GM12864 (cell line): ENCODE results near the gene PCNT.

Experiments
- DNase-seq: peaks from one replicate; pipeline ENCODE4 v3.0.0-alpha.2; 2011; ENCODE audit warnings: low read depth
- H3K4me3 ChIP-seq: 2 replicates; pipeline ENCODE4 v1.5.1; 2011; ENCODE audit warnings: mild to moderate bottlenecking, low read depth, low read length, control low read depth
- TF ChIP-seq, protein P1 (sequence below): IDR thresholded peaks from 2 replicates; pipeline ENCODE4 v1.5.1; 2011; ENCODE audit warnings: low read depth, mild to moderate bottlenecking, moderate library complexity, low read length, control low read depth, inconsistent platforms; ENCODE audit errors: missing control alignments

The PCNT gene

GRCh38 chr21:46351476-46352163 is 27.7 kb downstream of the PCNT start:
- TF ChIP-seq, protein P1, sequence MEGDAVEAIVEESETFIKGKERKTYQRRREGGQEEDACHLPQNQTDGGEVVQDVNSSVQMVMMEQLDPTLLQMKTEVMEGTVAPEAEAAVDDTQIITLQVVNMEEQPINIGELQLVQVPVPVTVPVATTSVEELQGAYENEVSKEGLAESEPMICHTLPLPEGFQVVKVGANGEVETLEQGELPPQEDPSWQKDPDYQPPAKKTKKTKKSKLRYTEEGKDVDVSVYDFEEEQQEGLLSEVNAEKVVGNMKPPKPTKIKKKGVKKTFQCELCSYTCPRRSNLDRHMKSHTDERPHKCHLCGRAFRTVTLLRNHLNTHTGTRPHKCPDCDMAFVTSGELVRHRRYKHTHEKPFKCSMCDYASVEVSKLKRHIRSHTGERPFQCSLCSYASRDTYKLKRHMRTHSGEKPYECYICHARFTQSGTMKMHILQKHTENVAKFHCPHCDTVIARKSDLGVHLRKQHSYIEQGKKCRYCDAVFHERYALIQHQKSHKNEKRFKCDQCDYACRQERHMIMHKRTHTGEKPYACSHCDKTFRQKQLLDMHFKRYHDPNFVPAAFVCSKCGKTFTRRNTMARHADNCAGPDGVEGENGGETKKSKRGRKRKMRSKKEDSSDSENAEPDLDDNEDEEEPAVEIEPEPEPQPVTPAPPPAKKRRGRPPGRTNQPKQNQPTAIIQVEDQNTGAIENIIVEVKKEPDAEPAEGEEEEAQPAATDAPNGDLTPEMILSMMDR, result no peak
- no peak for DNase-seq
- no peak overlapping the region for H3K4me3 ChIP-seq

GRCh38 chr21:46352164-46352515 is 28.2 kb downstream of the PCNT start:
- TF ChIP-seq, protein P1, result no peak
- no peak overlapping the region for H3K4me3 ChIP-seq
- no peak for DNase-seq

- TF ChIP-seq, protein P1, result no peak
- no peak for DNase-seq
- no peak overlapping the region for H3K4me3 ChIP-seq
Measured at GRCh38 chr21:46352913-46353312, 29.0 kb downstream of the PCNT start.

DNA sequence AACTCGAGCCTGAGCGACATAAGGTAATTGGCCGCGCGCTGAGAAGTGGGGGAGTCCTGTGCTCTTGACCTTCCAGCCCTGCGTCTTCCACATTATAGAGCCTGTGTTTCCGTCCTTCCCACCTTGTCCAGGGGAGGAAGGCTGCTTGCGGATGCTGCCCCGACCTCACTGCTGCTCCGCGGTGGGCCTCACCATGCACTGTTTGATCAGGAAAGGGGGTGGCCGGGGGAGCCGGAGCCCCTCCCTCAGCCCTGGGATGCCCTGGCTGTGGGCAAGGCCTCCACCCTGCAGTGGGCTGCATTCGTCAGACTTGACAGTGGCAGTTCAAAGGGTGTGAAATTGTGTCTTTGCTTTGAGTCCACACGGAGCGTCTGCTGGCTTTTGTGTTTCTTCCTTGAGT is 30.1 kb downstream of the PCNT start:
- no peak for DNase-seq
- TF ChIP-seq, protein P1, result no peak
- no peak overlapping the region for H3K4me3 ChIP-seq

DNA sequence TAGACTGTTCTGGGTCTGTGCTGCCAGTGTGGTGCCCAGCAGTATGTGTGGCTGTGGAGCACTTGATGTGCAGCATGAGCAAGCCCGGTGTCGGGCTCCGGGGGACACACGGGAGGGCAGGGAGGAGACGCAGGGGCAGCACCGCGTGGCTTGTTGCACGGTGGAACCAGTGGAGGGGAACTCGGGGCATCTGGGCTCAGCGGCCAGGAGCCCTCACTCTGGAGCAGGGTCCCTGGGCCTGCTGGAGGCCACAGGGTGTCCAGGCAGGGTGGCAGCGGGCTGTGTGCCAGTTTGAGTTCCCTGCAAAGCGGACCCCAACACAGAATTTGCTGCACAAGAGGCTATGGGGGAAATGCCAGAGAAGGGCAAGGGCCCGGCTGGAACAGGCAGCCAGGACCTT is 30.6 kb downstream of the PCNT start:
- no peak for DNase-seq
- TF ChIP-seq, protein P1, result no peak
- H3K4me3 ChIP-seq, result no peak overlapping the region

DNA sequence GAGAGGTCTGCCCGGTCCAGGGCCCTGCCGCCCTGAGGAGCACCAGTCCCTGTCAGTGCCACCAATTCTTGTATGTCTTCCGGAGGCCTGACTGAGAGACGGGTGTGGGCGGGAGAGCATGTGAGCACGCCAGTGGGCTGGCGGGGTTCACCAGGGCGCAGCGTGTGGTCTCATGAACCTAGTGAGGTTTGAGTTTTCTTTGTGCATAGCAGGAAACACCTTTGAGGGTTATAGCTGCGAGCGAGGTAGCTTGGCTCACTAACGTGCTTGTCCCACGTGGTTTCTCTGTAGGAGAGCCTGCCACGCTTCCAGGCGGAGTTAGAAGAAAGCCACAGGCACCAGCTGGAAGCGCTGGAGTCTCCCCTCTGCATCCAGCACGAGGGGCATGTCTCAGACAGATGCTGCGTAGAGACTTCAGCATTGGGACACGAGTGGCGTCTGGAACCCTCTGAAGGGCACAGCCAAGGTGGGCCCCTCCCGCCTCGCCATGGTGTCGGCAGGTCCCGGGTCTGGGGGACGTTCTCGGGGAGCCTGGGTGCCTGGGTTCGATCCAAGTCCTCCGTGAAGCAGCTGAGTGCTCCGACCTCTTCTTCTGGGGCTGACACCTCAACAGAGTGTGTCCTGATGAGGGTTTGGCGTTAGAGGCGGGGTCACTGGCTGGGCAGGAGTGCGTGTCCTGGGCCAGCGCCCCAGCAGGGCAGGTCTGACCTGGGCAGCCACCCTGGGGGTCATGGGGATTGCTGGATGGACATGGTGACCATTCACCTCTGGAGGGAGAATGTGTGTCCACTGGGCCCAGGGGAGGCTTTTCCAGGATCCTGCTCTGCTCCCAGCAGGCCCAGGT is 31.4 kb downstream of the PCNT start:
- no peak for DNase-seq
- TF ChIP-seq, protein P1, result no peak
- H3K4me3 ChIP-seq, result no peak overlapping the region

GRCh38 chr21:46356005-46356338 is 32.0 kb downstream of the PCNT start:
- no peak overlapping the region for H3K4me3 ChIP-seq
- TF ChIP-seq, protein P1, result no peak
- DNase-seq, result no peak
